WTC11 (cell line): ENCODE data around the gene ZNF236. TPM values are rescaled to one million over a fixed set of nuclear protein-coding genes. Genes with fewer than 3 reads are reported as not detected.

Source experiments
- ATAC-seq: fragments of 200-7000 bp; cut with Tn5 transposase; 2 replicates; pipeline ENCODE4 v1.10.0; 2021; ENCODE audit warnings: mild to moderate bottlenecking, moderate library complexity
- CTCF ChIA-PET: fragments of 300-600 bp; sonication (Branson Sonifier 250); formaldehyde crosslinking; loops from one replicate; lab custom pipeline; 2021; ENCODE audit warnings: antibody characterized with exemption; lab: Charles Lee
- POLR2A ChIA-PET: fragments of 350-600 bp; sonication (Branson Sonifier 250); formaldehyde crosslinking; loops from one replicate; lab custom pipeline; 2021; ENCODE audit warnings: antibody characterized with exemption; lab: Charles Lee
- DNase-seq: peaks from one replicate; pipeline ENCODE4 v3.0.0; 2021; ENCODE audit warnings: low spot score
- H3K27ac Mint-ChIP-seq: 2 replicates; pipeline ENCODE4 v1.8.0; 2021; ENCODE audit warnings: mixed read lengths
- H3K27me3 Mint-ChIP-seq: 2 replicates; pipeline ENCODE4 v1.8.0; 2021; ENCODE audit warnings: low read depth, mild to moderate bottlenecking, moderate library complexity, mixed read lengths
- H3K36me3 Mint-ChIP-seq: 2 replicates; pipeline ENCODE4 v1.8.0; 2021; ENCODE audit warnings: mixed read lengths
- H3K4me1 Mint-ChIP-seq: 2 replicates; pipeline ENCODE4 v1.8.0; 2022; ENCODE audit warnings: mixed read lengths
- H3K4me3 Mint-ChIP-seq: 2 replicates; pipeline ENCODE4 v1.8.0; 2021; ENCODE audit warnings: mild to moderate bottlenecking, moderate library complexity, mixed read lengths
- H3K9me3 Mint-ChIP-seq: 2 replicates; pipeline ENCODE4 v1.8.0; 2021; ENCODE audit warnings: mixed read lengths
- CREB1 ChIP-seq: sonication (generic); formaldehyde crosslinking; IDR thresholded peaks from 2 replicates; pipeline ENCODE4 v1.8.0; 2023; ENCODE audit warnings: mild to moderate bottlenecking, missing genetic modification reagents
- EMX1 ChIP-seq: fragments of 250-450 bp; sonication (Bioruptor Pico); IDR thresholded peaks from 2 replicates; pipeline ENCODE4 v1.8.0; 2021; ENCODE audit warnings: mild to moderate bottlenecking
- GABPB1 ChIP-seq: sonication (generic); formaldehyde crosslinking; IDR thresholded peaks from 2 replicates; pipeline ENCODE4 v1.8.1; 2023; ENCODE audit warnings: mild to moderate bottlenecking, missing genetic modification reagents
- HMGA2 ChIP-seq: fragments of 250-450 bp; sonication (Bioruptor Pico); IDR thresholded peaks from 2 replicates; pipeline ENCODE4 v1.4.0; 2021; ENCODE audit warnings: mild to moderate bottlenecking, moderate library complexity
- HMGXB4 ChIP-seq: sonication (generic); formaldehyde crosslinking; IDR thresholded peaks from 2 replicates; pipeline ENCODE4 v1.8.1; 2023; ENCODE audit warnings: mild to moderate bottlenecking, moderate library complexity, missing genetic modification reagents
- IRF1 ChIP-seq: sonication (generic); formaldehyde crosslinking; IDR thresholded peaks from 2 replicates; pipeline ENCODE4 v1.8.0; 2023; ENCODE audit warnings: missing genetic modification reagents
- JUN ChIP-seq: sonication (generic); formaldehyde crosslinking; IDR thresholded peaks from 2 replicates; pipeline ENCODE4 v1.8.0; 2023; ENCODE audit warnings: mild to moderate bottlenecking, missing genetic modification reagents
- KAT7 ChIP-seq: sonication (generic); formaldehyde crosslinking; IDR thresholded peaks from 2 replicates; pipeline ENCODE4 v1.8.1; 2023; ENCODE audit warnings: missing genetic modification reagents, mild to moderate bottlenecking, borderline replicate concordance
- NFATC4 ChIP-seq: fragments of 250-450 bp; sonication (Bioruptor Pico); IDR thresholded peaks from 2 replicates; pipeline ENCODE4 v1.9.0; 2021; ENCODE audit warnings: mild to moderate bottlenecking
- OVOL2 ChIP-seq: fragments of 250-450 bp; sonication (Bioruptor Pico); IDR thresholded peaks from 2 replicates; pipeline ENCODE4 v1.9.0; 2021; ENCODE audit warnings: mild to moderate bottlenecking, borderline replicate concordance
- SMAD3 ChIP-seq: sonication (generic); formaldehyde crosslinking; IDR thresholded peaks from 2 replicates; pipeline ENCODE4 v1.8.0; 2022; ENCODE audit warnings: missing genetic modification reagents, mild to moderate bottlenecking, borderline replicate concordance
- SMAD4 ChIP-seq: sonication (generic); formaldehyde crosslinking; IDR thresholded peaks from 2 replicates; pipeline ENCODE4 v1.8.0; 2022; ENCODE audit warnings: mild to moderate bottlenecking, missing genetic modification reagents
- SOX15 ChIP-seq: fragments of 250-450 bp; sonication (Bioruptor Pico); IDR thresholded peaks from 2 replicates; pipeline ENCODE4 v1.9.0; 2021; ENCODE audit warnings: mild to moderate bottlenecking
- TEAD1 ChIP-seq: sonication (generic); formaldehyde crosslinking; IDR thresholded peaks from 2 replicates; pipeline ENCODE4 v1.8.0; 2022; ENCODE audit warnings: mild to moderate bottlenecking, missing genetic modification reagents
- USF2 ChIP-seq: sonication (generic); formaldehyde crosslinking; IDR thresholded peaks from 2 replicates; pipeline ENCODE4 v1.8.1; 2023; ENCODE audit warnings: mild to moderate bottlenecking, missing genetic modification reagents, moderate library complexity
- ZNF281 ChIP-seq: sonication (generic); formaldehyde crosslinking; IDR thresholded peaks from 2 replicates; pipeline ENCODE4 v1.8.0; 2023; ENCODE audit warnings: mild to moderate bottlenecking, missing genetic modification reagents
- ZNF416 ChIP-seq: fragments of 250-450 bp; sonication (Bioruptor Pico); IDR thresholded peaks from 2 replicates; pipeline ENCODE4 v1.9.0; 2021; ENCODE audit warnings: mild to moderate bottlenecking, inconsistent platforms
- ZNF425 ChIP-seq: fragments of 250-450 bp; sonication (Bioruptor Pico); conservative IDR thresholded peaks from 2 replicates; pipeline ENCODE4 v1.9.0; 2021; ENCODE audit warnings: mild to moderate bottlenecking
- total RNA-seq: library from RNA; stranded (reverse); gene quantifications from 3 replicates; pipeline ENCODE4 v1.2.3, GENCODE V29; 2021
- TF ChIP-seq, protein P1 (sequence below): sonication (generic); formaldehyde crosslinking; IDR thresholded peaks from 2 replicates; pipeline ENCODE4 v1.8.1; 2023; ENCODE audit warnings: mild to moderate bottlenecking, missing genetic modification reagents
- TF ChIP-seq, protein P2 (sequence below): fragments of 200-600 bp; IDR thresholded peaks from 2 replicates; pipeline ENCODE4 v1.8.0; 2022; ENCODE audit warnings: antibody characterized with exemption

Gene ZNF236
- total RNA-seq, 1 experiment from 2014 or later: 19.9 TPM

DNA sequence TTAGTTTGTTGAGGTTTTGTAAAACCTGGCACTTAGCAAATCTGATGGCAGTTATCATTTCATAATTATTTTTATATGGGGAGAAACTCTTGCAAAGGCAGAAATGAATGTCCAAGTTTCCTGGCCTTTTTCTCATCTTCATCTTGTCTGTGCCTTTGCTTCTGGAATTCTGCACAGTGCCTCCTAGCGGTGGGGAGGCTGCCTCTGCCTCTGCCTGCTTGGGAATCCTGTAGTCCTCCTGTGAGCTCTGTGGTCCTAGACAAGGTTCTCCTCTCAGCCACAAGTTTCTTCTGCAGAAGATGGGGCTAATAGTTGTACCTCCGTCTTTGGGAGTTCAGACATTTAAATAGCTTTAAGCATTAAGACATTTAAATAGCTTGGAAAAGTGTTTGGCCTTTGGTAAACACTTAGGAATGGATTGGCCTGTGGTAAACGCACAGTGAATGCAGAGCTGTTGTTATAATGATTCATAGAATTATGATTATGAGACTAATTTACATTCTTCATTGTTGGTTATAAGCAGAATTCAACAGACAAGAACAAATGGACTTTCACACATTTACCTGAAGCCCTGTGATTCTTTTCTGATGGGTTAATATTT, 101.2 kb downstream of the ZNF236 start:
- no peaks in the 10 kb centered on the region for H3K27me3 Mint-ChIP-seq
- no peaks in the 10 kb centered on the region for H3K4me1 Mint-ChIP-seq
- POLR2A ChIA-PET: no interaction called here
- H3K9me3 Mint-ChIP-seq: no peaks in the 10 kb centered on the region
- ATAC-seq (peak; percentile 71), DNase-seq (peak; percentile 77)
- H3K36me3 Mint-ChIP-seq: peaks cover 44% of the 10 kb centered on the region
- CTCF ChIA-PET: interaction anchor here (0.6 to 4.2 kb wide), 34 partner anchors 8 to 764 kb away, joined by 3 to 67 read pairs (median 4); partner anchors contain the start of gene MBP
- TF ChIP-seq CREB1 (no peak), SOX15 (CRISPR knock-in tag) (no peak), TEAD1 (no peak), JUN (CRISPR knock-in tag) (no peak)
- TF ChIP-seq, protein P1, sequence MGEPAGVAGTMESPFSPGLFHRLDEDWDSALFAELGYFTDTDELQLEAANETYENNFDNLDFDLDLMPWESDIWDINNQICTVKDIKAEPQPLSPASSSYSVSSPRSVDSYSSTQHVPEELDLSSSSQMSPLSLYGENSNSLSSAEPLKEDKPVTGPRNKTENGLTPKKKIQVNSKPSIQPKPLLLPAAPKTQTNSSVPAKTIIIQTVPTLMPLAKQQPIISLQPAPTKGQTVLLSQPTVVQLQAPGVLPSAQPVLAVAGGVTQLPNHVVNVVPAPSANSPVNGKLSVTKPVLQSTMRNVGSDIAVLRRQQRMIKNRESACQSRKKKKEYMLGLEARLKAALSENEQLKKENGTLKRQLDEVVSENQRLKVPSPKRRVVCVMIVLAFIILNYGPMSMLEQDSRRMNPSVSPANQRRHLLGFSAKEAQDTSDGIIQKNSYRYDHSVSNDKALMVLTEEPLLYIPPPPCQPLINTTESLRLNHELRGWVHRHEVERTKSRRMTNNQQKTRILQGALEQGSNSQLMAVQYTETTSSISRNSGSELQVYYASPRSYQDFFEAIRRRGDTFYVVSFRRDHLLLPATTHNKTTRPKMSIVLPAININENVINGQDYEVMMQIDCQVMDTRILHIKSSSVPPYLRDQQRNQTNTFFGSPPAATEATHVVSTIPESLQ: no peak
- TF ChIP-seq, protein P2, sequence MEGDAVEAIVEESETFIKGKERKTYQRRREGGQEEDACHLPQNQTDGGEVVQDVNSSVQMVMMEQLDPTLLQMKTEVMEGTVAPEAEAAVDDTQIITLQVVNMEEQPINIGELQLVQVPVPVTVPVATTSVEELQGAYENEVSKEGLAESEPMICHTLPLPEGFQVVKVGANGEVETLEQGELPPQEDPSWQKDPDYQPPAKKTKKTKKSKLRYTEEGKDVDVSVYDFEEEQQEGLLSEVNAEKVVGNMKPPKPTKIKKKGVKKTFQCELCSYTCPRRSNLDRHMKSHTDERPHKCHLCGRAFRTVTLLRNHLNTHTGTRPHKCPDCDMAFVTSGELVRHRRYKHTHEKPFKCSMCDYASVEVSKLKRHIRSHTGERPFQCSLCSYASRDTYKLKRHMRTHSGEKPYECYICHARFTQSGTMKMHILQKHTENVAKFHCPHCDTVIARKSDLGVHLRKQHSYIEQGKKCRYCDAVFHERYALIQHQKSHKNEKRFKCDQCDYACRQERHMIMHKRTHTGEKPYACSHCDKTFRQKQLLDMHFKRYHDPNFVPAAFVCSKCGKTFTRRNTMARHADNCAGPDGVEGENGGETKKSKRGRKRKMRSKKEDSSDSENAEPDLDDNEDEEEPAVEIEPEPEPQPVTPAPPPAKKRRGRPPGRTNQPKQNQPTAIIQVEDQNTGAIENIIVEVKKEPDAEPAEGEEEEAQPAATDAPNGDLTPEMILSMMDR: peak; percentile 68
- H3K27ac Mint-ChIP-seq: no peak overlapping the region
- no peak overlapping the region for H3K4me3 Mint-ChIP-seq

DNA sequence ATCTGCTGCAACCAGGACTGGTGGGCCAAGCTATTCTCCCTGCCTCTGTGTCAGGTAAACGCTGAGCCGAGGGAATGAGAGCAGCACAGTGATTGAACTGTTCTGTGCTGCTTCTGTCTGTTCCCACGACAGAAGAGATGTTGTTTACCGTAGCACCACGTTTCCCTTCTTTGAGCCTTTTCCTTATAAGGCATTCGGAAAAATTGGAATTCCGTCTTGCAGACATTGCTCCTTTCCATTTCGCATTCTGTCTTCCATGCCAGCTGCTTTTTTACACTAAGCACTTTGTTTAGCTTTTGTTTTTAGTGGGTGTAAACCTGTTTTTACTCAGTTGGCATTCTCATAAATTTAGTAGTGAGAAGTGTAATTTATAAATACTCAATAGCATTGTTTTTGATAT, 103.1 kb downstream of the ZNF236 start:
- Mint-ChIP-seq H3K27me3 (no peaks in the 10 kb centered on the region), H3K9me3 (no peaks in the 10 kb centered on the region), H3K36me3 (peaks cover 37% of the 10 kb centered on the region), H3K4me1 (no peaks in the 10 kb centered on the region), H3K4me3 (no peak overlapping the region), H3K27ac (peak overlapping the region; percentile 55)
- DNase-seq (no peak), ATAC-seq (no peak)
- POLR2A ChIA-PET: no interaction called here
- no peak for TF ChIP-seq JUN (CRISPR knock-in tag)
- no peak for TF ChIP-seq ZNF425 (CRISPR knock-in tag)
- TF ChIP-seq EMX1 (CRISPR knock-in tag): no peak
- no peak for TF ChIP-seq OVOL2
- TF ChIP-seq GABPB1 (CRISPR knock-in tag): no peak
- TF ChIP-seq NFATC4: no peak
- TF ChIP-seq IRF1 (CRISPR knock-in tag): no peak
- TF ChIP-seq KAT7: no peak
- TF ChIP-seq ZNF281 (CRISPR knock-in tag): no peak
- TF ChIP-seq SMAD3: no peak
- TF ChIP-seq HMGXB4 (CRISPR knock-in tag): no peak
- no peak for TF ChIP-seq SMAD4 (CRISPR knock-in tag)
- no peak for TF ChIP-seq USF2
- no peak for TF ChIP-seq ZNF416
- TF ChIP-seq HMGA2: no peak
- CTCF ChIA-PET: no interaction called here
